ENCODE results near the gene GPR142.

The GPR142 gene

GRCh38 chr17:74408815-74409214 lies 41.5 kb downstream of the GPR142 start:
- no peak for DNase-seq
- no peak for TF ChIP-seq CTCF (IDR thresholded peaks at IDR 0.05; ENCODE audit: low read depth, low read length)
- no peaks in the 10 kb centered on the region for H3K4me1 ChIP-seq

DNA sequence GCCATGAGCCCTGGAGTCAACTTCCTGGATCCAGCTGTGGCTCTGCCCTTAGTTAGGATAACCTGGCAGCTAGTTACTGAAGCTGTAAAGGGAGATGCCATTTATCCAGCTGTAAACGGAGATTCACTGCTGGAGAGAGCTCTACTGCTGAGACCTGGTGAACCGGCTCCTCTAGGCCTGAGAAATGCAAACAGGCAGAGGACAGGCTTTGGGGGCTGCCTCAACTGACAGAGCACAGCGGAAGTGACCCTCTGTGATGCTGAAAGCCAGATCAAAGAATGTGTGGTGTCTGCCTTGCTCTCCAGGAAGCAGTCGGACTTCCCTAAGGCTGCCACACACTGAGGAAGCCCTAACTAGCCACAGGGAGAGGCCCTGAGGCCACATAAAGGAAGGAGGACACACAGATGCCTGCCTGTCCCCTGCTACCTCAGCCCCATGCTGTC lies 42.7 kb downstream of the GPR142 start:
- Histone ChIP-seq H3K9me3 (no peaks in the 10 kb centered on the region), H3K36me3 (no peaks in the 10 kb centered on the region), H3K4me1 (no peaks in the 10 kb centered on the region), H3K4me3 (ENCODE audit: low read depth, low read length) (no peak overlapping the region), H3K27me3 (no peaks in the 10 kb centered on the region)
- no peak for DNase-seq
- no peak for TF ChIP-seq CTCF (IDR thresholded peaks at IDR 0.05; ENCODE audit: low read depth, low read length)

More at GRCh38 chr17:74408815-74409214, 41.5 kb downstream of the GPR142 start:
- H3K4me3 ChIP-seq (ENCODE audit: low read depth, low read length), result no peak overlapping the region
- H3K36me3 ChIP-seq, result no peaks in the 10 kb centered on the region
- H3K9me3 ChIP-seq, result no peaks in the 10 kb centered on the region
- H3K27me3 ChIP-seq, result no peaks in the 10 kb centered on the region

DNA sequence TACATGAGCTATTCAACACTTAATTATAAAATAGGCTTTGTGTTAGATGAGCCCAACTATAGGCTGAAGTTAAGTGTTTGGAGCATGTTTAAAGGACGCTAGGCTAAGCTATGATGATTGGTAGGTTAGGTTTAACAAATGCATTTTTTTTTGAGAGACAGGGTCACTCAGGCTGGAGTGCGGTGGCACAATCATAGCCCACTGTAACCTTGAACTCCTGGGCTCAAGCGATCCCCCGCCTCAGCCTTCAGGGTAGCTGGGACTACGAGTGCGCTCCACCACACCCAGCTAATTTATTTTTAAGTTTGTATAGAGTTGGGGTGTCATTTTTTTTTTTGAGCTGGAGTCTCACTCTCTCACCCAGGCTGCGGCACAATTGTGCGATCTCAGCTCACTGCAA lies 45.3 kb downstream of the GPR142 start:
- Histone ChIP-seq H3K36me3 (no peaks in the 10 kb centered on the region), H3K9me3 (no peaks in the 10 kb centered on the region), H3K4me3 (ENCODE audit: low read depth, low read length) (no peak overlapping the region), H3K4me1 (no peaks in the 10 kb centered on the region), H3K27me3 (no peaks in the 10 kb centered on the region)
- no peak for DNase-seq
- TF ChIP-seq CTCF (IDR thresholded peaks at IDR 0.05; ENCODE audit: low read depth, low read length), result no peak

- no peak for TF ChIP-seq CTCF (IDR thresholded peaks at IDR 0.05; ENCODE audit: low read depth, low read length)
- Histone ChIP-seq H3K27me3 (no peaks in the 10 kb centered on the region), H3K36me3 (no peaks in the 10 kb centered on the region), H3K4me3 (ENCODE audit: low read depth, low read length) (no peak overlapping the region), H3K9me3 (no peaks in the 10 kb centered on the region), H3K4me1 (no peaks in the 10 kb centered on the region)
- no peak for DNase-seq
Observed at GRCh38 chr17:74413491-74413890, 46.2 kb downstream of the GPR142 start.

DNA sequence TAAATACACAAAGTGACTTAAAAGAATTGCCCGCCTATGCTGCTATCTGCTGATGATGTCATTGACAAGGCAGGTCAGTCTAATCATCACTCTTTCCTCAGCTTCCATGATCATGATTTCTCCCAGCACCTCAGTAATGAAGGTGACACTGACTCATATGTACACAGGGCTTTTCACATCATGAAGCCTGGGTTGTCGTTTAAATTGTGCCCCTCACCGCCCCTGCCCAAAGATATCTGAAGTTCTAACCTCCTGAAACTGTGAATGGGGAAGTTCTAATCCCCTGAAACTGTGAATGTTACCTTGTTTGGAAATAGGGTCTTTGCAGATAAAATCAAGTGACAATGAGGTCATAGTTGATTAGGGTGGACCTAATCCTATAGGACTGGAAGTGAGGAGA lies 47.2 kb downstream of the GPR142 start:
- Histone ChIP-seq H3K4me3 (ENCODE audit: low read depth, low read length) (no peak overlapping the region), H3K27me3 (no peaks in the 10 kb centered on the region), H3K36me3 (no peaks in the 10 kb centered on the region), H3K4me1 (no peaks in the 10 kb centered on the region), H3K9me3 (no peaks in the 10 kb centered on the region)
- TF ChIP-seq CTCF (IDR thresholded peaks at IDR 0.05; ENCODE audit: low read depth, low read length), result no peak
- no peak for DNase-seq

DNA sequence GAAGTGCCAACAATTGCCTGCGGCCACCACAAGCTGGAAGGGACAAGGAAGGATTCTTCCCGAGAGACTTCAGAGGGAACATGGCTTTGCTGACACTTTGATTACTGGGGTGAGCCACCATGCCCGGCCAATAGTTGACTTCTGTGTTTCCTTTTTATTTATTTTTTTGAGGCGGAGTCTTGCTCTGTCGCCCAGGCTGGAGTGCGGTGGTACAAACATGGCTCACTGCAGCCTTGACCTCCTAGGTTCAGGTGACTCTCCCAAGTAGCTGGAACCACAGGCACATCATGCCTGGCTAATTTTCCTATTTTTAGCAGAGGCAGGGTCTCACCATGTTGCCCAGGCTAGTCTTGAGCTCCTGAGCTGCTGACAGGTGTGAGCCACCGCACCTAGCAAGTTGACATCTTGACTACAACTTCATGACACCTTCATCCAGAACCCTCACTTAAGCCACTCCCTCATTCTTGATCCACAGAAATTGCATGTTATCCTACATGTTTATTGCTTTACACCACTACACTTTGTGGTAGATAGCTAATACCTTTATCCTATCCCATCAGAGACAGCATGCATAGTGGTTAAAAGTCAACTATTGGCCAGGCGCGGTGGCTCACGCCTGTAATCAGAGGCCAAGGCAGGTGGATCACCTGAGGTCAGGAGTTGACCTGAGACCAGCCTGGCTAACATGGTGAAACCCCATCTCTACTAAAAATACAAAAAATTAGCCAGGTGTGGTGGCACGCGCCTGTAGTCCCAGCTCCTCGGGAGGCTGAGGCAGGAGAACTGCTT lies 48.5 kb downstream of the GPR142 start:
- TF ChIP-seq CTCF (IDR thresholded peaks at IDR 0.05; ENCODE audit: low read depth, low read length), result no peak
- no peak overlapping the region for H3K4me3 ChIP-seq (ENCODE audit: low read depth, low read length)
- no peaks in the 10 kb centered on the region for H3K4me1 ChIP-seq
- DNase-seq, result no peak
- no peaks in the 10 kb centered on the region for H3K27me3 ChIP-seq
- H3K9me3 ChIP-seq, result no peaks in the 10 kb centered on the region
- no peaks in the 10 kb centered on the region for H3K36me3 ChIP-seq
